Skeletal muscle tissue (tissue), 4 donors: ENCODE measurements around the gene ZNF687. TPM values are rescaled to one million over a fixed set of nuclear protein-coding genes. Genes with fewer than 3 reads are reported as not detected.

Experiments
- H3K27ac ChIP-seq: one replicate; pipeline ENCODE4 v1.7.0; 2013; ENCODE audit warnings: mild to moderate bottlenecking, low read depth, low read length, inconsistent platforms
- H3K27me3 ChIP-seq, 3 donors: one replicate each; pipeline ENCODE4 v1.7.0; 2013; ENCODE audit warnings: low read length in 3 of 3; ENCODE audit not compliant: control insufficient read depth in 3 of 3, insufficient read depth in 3 of 3
- H3K36me3 ChIP-seq, 3 donors: one replicate each; pipeline ENCODE4 v1.7.0; 2013; ENCODE audit warnings: low read length in 3 of 3; ENCODE audit not compliant: control insufficient read depth in 3 of 3, insufficient read depth in 3 of 3
- H3K4me1 ChIP-seq, 3 donors: one replicate each; pipeline ENCODE4 v1.7.0; 2013; ENCODE audit warnings: low read length in 3 of 3, mild to moderate bottlenecking in 3 of 3; ENCODE audit not compliant: control insufficient read depth in 3 of 3, insufficient read depth in 3 of 3
- H3K4me3 ChIP-seq, 3 donors: one replicate each; pipeline ENCODE4 v1.7.0; 2013; ENCODE audit warnings: low read length in 3 of 3
- H3K9ac ChIP-seq, 3 donors: one replicate each; pipeline ENCODE4 v1.7.0; 2013; ENCODE audit warnings: low read length in 3 of 3, mild to moderate bottlenecking in 3 of 3, moderate library complexity in 2 of 3, low read depth in 1 of 3
- H3K9me3 ChIP-seq, 3 donors: one replicate each; pipeline ENCODE4 v1.7.0; 2013; ENCODE audit warnings: low read length in 3 of 3; ENCODE audit not compliant: control insufficient read depth in 3 of 3
- total RNA-seq: library from RNA; depleted of rRNA; stranded (reverse); fragments of >200 nt; gene quantifications from one replicate; pipeline ENCODE4 v1.2.3, GENCODE V29; 2014
- donor health status: Osteomylitis.

Gene ZNF687
- total RNA-seq, 1 donor from 2014 or later = 5.7 TPM

GRCh38 chr1:151289080-151289935 is 7.2 kb downstream of the ZNF687 start:
- no peaks in the 10 kb centered on the region for H3K9me3 ChIP-seq
- H3K9ac ChIP-seq = no peak overlapping the region
- H3K4me1 ChIP-seq = peaks cover 0 to 7% (median 3%) of the 10 kb centered on the region in 3 donors
- peaks cover 74 to 85% (median 76%) of the 10 kb centered on the region in 3 donors for H3K36me3 ChIP-seq
- H3K27ac ChIP-seq = no peak overlapping the region
- no peak overlapping the region for H3K4me3 ChIP-seq
- H3K27me3 ChIP-seq = no peaks in the 10 kb centered on the region

DNA sequence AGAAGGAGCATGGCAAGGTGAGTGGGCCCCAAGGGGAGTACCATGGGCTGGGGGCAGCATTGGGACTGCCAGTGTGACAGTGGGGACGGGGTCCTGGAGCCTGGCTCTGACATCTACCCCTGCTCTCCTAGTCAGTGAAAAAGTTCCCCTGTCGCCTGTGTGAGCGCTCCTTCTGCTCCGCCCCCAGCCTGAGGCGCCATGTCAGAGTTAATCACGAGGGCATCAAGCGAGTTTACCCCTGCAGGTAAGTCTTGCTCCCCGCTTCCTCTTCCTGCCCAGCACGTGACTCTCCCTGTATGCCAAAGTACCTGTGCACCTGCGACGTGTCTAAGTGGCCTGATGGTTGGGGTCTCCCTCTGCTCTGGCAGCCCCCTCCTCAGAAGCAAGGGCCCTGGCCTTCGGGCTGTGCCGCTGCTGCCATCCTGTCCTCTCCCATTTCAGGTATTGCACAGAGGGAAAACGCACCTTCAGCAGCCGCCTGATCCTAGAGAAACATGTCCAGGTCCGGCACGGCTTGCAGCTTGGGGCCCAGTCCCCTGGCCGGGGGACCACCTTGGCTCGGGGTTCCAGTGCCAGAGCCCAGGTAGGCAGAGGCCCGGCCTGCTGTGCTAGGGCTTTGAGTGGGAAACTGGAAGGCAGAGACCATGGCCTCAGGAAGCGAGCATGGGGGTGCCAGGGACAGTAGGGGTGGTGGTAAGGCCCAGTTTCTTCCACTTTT is 8.1 kb downstream of the ZNF687 start:
- peaks cover 78 to 86% (median 84%) of the 10 kb centered on the region in 3 donors for H3K36me3 ChIP-seq

DNA sequence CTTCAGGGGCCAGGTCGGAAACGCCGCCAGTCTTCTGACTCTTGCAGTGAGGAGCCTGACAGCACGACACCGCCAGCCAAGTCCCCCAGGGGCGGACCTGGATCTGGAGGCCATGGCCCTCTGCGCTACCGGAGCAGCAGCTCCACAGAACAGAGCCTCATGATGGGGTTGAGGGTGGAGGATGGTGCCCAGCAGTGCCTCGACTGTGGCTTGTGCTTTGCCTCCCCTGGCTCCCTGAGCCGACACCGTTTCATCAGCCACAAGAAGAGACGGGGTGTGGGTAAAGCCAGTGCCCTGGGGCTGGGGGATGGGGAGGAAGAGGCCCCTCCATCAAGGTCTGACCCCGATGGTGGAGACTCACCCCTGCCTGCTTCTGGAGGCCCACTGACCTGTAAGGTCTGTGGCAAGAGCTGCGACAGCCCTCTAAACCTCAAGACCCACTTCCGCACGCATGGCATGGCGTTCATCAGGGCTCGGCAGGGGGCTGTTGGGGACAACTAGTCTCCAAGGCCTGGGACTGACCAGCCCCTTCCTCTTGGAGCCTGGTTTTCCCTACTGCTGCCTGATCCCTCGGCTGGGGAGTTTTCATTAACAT is 8.7 kb downstream of the ZNF687 start:
- no peak overlapping the region for H3K9ac ChIP-seq

More for the DNA sequence above, 8.1 kb downstream of the ZNF687 start:
- Histone ChIP-seq H3K27me3 (no peaks in the 10 kb centered on the region), H3K4me1 (peaks cover 0 to 2% (median 0%) of the 10 kb centered on the region in 3 donors), H3K9ac (no peak overlapping the region), H3K9me3 (no peaks in the 10 kb centered on the region), H3K4me3 (no peak overlapping the region), H3K27ac (no peak overlapping the region)

DNA sequence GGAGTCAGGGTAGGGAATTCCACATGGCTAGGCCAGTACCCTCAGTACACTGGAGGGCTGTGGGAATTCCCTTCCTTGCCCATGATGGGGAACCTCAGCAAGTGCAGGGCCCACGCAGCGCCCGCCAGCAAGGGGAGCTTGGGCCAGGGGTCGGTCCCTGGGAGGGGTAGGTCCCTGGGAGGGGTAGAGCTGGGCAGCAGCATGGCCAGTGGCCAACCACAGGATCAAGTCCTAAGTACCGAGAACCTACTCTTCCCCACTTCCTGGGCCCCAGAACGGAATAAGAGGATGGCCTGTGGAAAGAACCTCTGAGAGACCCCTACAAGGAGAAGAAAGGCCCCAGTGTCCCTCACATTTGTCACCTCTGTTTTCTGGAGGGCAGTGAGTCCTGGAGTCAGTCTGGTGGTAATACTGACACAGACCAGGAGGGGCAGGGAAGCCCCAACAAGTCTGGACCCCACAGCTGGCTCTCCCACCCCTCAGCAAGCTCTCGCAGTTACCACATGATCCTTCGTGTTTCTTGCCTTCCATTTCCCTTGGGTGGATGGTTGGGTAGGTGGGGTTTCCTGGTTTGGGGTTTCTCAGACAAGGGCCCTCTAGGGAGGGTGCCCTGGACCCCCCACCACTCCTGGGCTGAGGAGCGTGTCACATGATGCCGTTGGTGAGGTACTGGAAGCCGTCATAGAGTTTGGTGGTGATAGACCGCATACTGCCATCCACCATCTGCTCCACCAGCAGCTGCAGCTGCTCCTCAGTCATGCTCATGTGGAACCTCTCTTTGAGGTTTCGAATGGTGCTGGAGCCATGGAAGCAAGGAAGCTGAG is 10.3 kb downstream of the ZNF687 start:
- Histone ChIP-seq H3K4me1 (peaks cover 0 to 2% (median 0%) of the 10 kb centered on the region in 3 donors), H3K9ac (no peak overlapping the region), H3K27me3 (no peaks in the 10 kb centered on the region), H3K36me3 (peaks cover 83 to 86% (median 83%) of the 10 kb centered on the region in 3 donors), H3K4me3 (no peak overlapping the region), H3K9me3 (no peaks in the 10 kb centered on the region), H3K27ac (no peak overlapping the region)

More for the DNA sequence above, 8.7 kb downstream of the ZNF687 start:
- Histone ChIP-seq H3K4me3 (no peak overlapping the region), H3K4me1 (peaks cover 0 to 2% (median 0%) of the 10 kb centered on the region in 3 donors), H3K27ac (no peak overlapping the region), H3K9me3 (no peaks in the 10 kb centered on the region), H3K36me3 (peaks cover 85 to 91% (median 90%) of the 10 kb centered on the region in 3 donors), H3K27me3 (no peaks in the 10 kb centered on the region)

- Histone ChIP-seq H3K27me3 (no peaks in the 10 kb centered on the region), H3K9ac (no peak overlapping the region), H3K36me3 (peaks cover 82 to 85% (median 83%) of the 10 kb centered on the region in 3 donors), H3K4me1 (peaks cover 0 to 2% (median 0%) of the 10 kb centered on the region in 3 donors), H3K27ac (no peak overlapping the region), H3K4me3 (no peak overlapping the region), H3K9me3 (no peaks in the 10 kb centered on the region)
Observed at GRCh38 chr1:151293093-151293492, 11.0 kb downstream of the ZNF687 start.

DNA sequence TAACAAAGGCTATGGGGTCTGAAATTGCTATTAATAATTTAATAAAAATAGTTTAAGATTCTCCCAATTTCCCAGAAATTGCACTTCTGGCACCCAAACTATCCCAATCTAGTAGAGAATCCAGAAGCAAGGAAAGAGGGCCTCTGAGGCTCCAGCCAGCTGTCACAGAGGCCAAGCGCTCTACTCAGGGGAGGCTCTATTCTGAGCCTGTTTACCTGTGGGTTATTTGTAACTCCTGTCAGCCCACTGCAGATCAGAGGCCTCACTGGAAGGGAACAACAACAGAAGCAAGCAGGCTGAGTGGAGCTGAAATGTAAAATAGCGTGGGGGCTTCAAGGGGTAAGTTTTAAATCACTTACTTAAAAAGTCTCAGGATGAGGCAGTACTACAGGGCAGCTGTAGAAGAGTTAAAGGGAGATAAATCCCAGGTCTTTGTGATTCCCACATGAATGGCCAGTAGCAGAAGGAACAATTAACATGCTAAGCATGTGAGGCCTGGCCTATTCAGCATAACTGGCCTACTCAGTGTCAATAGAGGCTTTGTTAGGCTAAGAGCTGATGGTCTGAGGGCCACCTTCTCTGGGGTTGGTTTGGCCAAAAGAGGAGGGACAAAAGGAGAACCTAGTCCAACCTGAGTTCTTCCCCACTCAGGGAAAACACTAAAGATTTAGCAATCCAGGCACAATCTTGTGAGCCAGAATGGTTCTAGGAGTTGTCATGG is 12.8 kb downstream of the ZNF687 start:
- Histone ChIP-seq H3K4me1 (peaks cover 0 to 2% (median 0%) of the 10 kb centered on the region in 3 donors), H3K4me3 (no peak overlapping the region), H3K36me3 (peaks cover 82 to 86% (median 85%) of the 10 kb centered on the region in 3 donors), H3K27ac (no peak overlapping the region), H3K27me3 (no peaks in the 10 kb centered on the region), H3K9ac (no peak overlapping the region), H3K9me3 (no peaks in the 10 kb centered on the region)

DNA sequence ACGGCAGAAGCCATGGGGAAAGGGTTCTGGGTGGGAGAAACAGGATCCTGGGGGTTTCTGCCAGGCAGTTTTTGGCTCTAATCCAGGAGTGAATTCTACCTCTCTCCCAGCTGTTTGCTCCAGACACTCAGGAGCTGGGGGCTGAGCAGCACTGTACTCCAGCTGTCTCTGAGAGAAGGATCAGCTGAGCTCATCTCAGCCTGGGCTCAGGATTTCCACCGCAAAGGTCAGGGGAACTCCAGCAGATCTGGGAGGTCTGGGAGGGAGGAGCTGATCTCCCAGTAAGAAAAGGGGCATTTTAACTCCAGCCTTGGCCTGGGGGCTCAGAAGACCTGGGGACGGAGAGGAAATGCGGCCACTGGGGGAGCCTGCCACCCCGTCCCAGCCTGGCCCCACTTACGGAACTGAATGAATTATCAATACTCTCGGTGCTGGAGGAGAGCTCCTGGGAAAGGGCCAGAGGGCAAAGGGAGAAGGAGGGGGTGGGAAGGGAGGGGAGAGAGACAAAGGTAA is 27.8 kb downstream of the ZNF687 start:
- H3K4me1 ChIP-seq = peaks cover 52 to 57% (median 54%) of the 10 kb centered on the region in 3 donors
- H3K36me3 ChIP-seq = peaks cover 40 to 56% (median 42%) of the 10 kb centered on the region in 3 donors
- no peak overlapping the region for H3K4me3 ChIP-seq
- no peaks in the 10 kb centered on the region for H3K27me3 ChIP-seq
- peak overlapping the region; percentile 90 for H3K27ac ChIP-seq
- H3K9me3 ChIP-seq = no peaks in the 10 kb centered on the region
- H3K9ac ChIP-seq = peak overlapping the region; percentile 5 to 58 (median 44)

DNA sequence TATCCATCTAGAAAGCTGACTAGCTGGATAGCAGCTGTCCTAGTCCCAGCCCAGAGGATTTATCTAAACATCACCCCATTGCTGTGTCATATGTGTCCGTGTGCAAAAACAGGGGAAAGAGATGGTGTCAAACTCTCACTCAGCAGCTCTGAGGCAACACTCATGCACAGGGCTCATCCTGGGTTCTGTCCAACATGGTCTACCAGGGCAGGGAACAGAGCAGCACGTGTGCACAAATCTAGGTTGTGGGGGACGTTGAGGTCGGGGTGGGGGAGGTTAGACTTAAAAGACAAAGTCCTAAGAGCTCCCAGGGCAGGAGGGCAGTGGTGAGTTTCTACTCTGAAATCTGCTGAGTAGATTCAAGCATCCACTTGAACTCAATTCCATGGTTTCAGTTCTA is 28.9 kb downstream of the ZNF687 start:
- Histone ChIP-seq H3K4me1 (peaks cover 54 to 57% (median 56%) of the 10 kb centered on the region in 3 donors), H3K27ac (peak overlapping the region; percentile 90), H3K36me3 (peaks cover 38 to 55% (median 41%) of the 10 kb centered on the region in 3 donors), H3K9ac (peak overlapping the region in 1 of 3 donors; percentile 40), H3K4me3 (peak overlapping the region in 1 of 3 donors; percentile 30), H3K9me3 (no peaks in the 10 kb centered on the region), H3K27me3 (no peaks in the 10 kb centered on the region)
